ENCODE data around the gene OR6K2.
"Not testable (repeated sequence)": the region's sequence is repeated elsewhere in the genome, so short reads cannot be mapped to it uniquely, and the experiment has no call there.

OR6K2 gene

GRCh38 chr1:158700552-158700951, at the start of gene OR6K2:
Gene OR6K2, minus strand, starts transcription at chr1:158700652. Its CDS starts 0 bp downstream, at chr1:158700652.
- no peak for FAIRE-seq

- no peak for FAIRE-seq
Observed at GRCh38 chr1:158735848-158736247, 35.4 kb upstream of the OR6K2 start.

GRCh38 chr1:158732524-158732923, 32.1 kb upstream of the OR6K2 start:
- FAIRE-seq: no peak

GRCh38 chr1:158731707-158732106, 31.3 kb upstream of the OR6K2 start:
- FAIRE-seq: no peak

- no peak for FAIRE-seq
Observed at GRCh38 chr1:158730453-158730852, 30.0 kb upstream of the OR6K2 start.

GRCh38 chr1:158728510-158729225, 28.2 kb upstream of the OR6K2 start:
- FAIRE-seq: no peak

GRCh38 chr1:158724442-158724841, 24.0 kb upstream of the OR6K2 start:
- FAIRE-seq: no peak

GRCh38 chr1:158720620-158721019, 20.2 kb upstream of the OR6K2 start, which contains the start of gene OR6K3:
Gene OR6K3, minus strand, starts transcription at chr1:158720720. Its CDS starts 2,605 bp downstream, at chr1:158718115.
- no peak for FAIRE-seq

- FAIRE-seq: no peak
Observed at GRCh38 chr1:158719664-158720063, 19.2 kb upstream of the OR6K2 start.

GRCh38 chr1:158717344-158717743, 16.9 kb upstream of the OR6K2 start:
- no peak for FAIRE-seq

GRCh38 chr1:158716335-158716734, 15.9 kb upstream of the OR6K2 start:
- FAIRE-seq: no peak

GRCh38 chr1:158714754-158715153, 14.3 kb upstream of the OR6K2 start:
- FAIRE-seq: no peak

- FAIRE-seq: no peak
Observed at GRCh38 chr1:158711098-158711497, 10.6 kb upstream of the OR6K2 start.

- FAIRE-seq: no peak
Observed at GRCh38 chr1:158706096-158706495, 5.6 kb upstream of the OR6K2 start.

GRCh38 chr1:158694596-158694995, 5.9 kb downstream of the OR6K2 start:
- no peak for FAIRE-seq

GRCh38 chr1:158692356-158692755, 8.1 kb downstream of the OR6K2 start:
- no peak for FAIRE-seq

- FAIRE-seq: no peak
Observed at GRCh38 chr1:158691907-158692306, 8.5 kb downstream of the OR6K2 start.

GRCh38 chr1:158691149-158691548, 9.3 kb downstream of the OR6K2 start:
- FAIRE-seq: not testable (repeated sequence)

GRCh38 chr1:158689875-158690274, 10.6 kb downstream of the OR6K2 start:
- no peak for FAIRE-seq

- no peak for FAIRE-seq
Observed at GRCh38 chr1:158689110-158689509, 11.3 kb downstream of the OR6K2 start.

- FAIRE-seq: not testable (repeated sequence)
Observed at GRCh38 chr1:158688343-158688742, 12.1 kb downstream of the OR6K2 start.

GRCh38 chr1:158687037-158687436, 13.4 kb downstream of the OR6K2 start:
- peak; percentile 19 for FAIRE-seq

- FAIRE-seq: no peak
Observed at GRCh38 chr1:158686111-158687009, 14.1 kb downstream of the OR6K2 start, which contains the start of gene SPTA1. Gene SPTA1, minus strand, starts transcription at chr1:158686715. Its CDS starts 198 bp downstream, at chr1:158686517.

GRCh38 chr1:158685085-158685484, 15.4 kb downstream of the OR6K2 start:
- FAIRE-seq: no peak
